ENCODE measurements around the gene ATRIP.

Gene ATRIP

GRCh38 chr3:48467110-48467454, 20.5 kb downstream of the ATRIP start:
- DNase-seq (ENCODE audit: insufficient read length, low spot score) (no peak), FAIRE-seq (no peak)
- TF ChIP-seq CTCF (IDR thresholded peaks at IDR 0.05; ENCODE audit: insufficient read depth, missing control alignments) = no peak

GRCh38 chr3:48467473-48468267, 21.1 kb downstream of the ATRIP start:
- no peak for TF ChIP-seq CTCF (IDR thresholded peaks at IDR 0.05; ENCODE audit: insufficient read depth, missing control alignments)
- DNase-seq (ENCODE audit: insufficient read length, low spot score) (no peak), FAIRE-seq (no peak)

- FAIRE-seq (no peak), DNase-seq (ENCODE audit: insufficient read length, low spot score) (no peak)
- no peak for TF ChIP-seq CTCF (IDR thresholded peaks at IDR 0.05; ENCODE audit: insufficient read depth, missing control alignments)
Measured at GRCh38 chr3:48468329-48468731, 21.8 kb downstream of the ATRIP start.

- FAIRE-seq (no peak), DNase-seq (ENCODE audit: insufficient read length, low spot score) (no peak)
- TF ChIP-seq CTCF (IDR thresholded peaks at IDR 0.05; ENCODE audit: insufficient read depth, missing control alignments) = no peak
Measured at GRCh38 chr3:48469046-48469915, 22.7 kb downstream of the ATRIP start.

DNA sequence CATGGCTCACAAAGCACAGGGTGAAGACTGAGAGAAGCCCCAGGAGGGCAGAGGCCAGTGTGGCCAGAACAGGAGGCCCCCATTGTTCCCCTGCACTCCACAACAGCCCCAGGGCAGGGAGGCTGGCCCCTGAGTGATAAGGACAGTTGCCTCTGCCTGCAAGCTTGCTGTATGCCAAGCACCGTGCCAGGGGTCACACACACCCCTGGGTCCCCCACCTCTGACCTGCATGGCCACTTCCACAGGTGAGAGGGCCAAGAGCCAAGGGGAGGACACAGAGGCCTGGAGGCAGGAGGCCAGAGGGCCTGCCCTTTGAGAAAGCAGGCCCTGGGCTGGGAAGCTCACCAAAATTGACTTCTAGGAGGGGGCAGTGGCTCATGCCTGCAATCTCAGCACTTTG, 23.7 kb downstream of the ATRIP start:
- no peak for TF ChIP-seq CTCF (IDR thresholded peaks at IDR 0.05; ENCODE audit: insufficient read depth, missing control alignments)
- DNase-seq (ENCODE audit: insufficient read length, low spot score) (no peak), FAIRE-seq (no peak)

DNA sequence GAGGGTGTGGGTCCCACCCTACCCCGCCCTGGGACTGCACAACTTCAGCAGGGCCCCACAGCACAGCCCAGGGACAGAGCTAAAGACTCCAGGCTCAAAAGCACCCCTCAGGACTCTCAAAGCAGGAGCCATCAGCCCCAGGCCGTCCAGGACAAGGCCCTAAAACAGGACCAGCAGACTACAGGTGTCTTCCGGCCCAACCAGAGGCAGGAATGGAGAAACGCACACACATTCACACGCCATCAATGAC, 26.1 kb downstream of the ATRIP start:
- DNase-seq (ENCODE audit: insufficient read length, low spot score) = peak; percentile 44
- no peak for FAIRE-seq
- no peak for TF ChIP-seq CTCF (IDR thresholded peaks at IDR 0.05; ENCODE audit: insufficient read depth, missing control alignments)

Measured in D721Med (cell line).